K562 (cell line): ENCODE measurements around the gene LAMA3. TPM values are rescaled to one million over a fixed set of nuclear protein-coding genes. Genes with fewer than 3 reads are reported as not detected.

Source experiments
- ATAC-seq: fragments of 200-7000 bp; cut with Tn5 transposase; 3 replicates; pipeline ENCODE4 v1.9.1; 2020; ENCODE audit warnings: moderate library complexity
- BruUV-seq: library from RNA; stranded (reverse); fragments of 400-500 nt; replicated peaks from 2 replicates; lab custom pipeline; 2021; lab: Mats Ljungman, UMichigan
- CTCF ChIA-PET: fragments of 300-600 bp; formaldehyde crosslinking; extraction: SDS; loops from one replicate; lab custom pipeline; 2021; ENCODE audit warnings: low intra/inter-chr PET ratio; lab: Yijun Ruan, JAX
- POLR2A ChIA-PET: fragments of 300-600, 350-650 bp; sonication (Branson Sonifier 250); formaldehyde crosslinking; extraction: SDS; loops from one replicate; lab custom pipeline; 2021; ENCODE audit warnings: antibody characterized with exemption, inconsistent platforms; lab: Yijun Ruan, JAX
- DNase-seq, 4 experiments: peaks; one replicate each; pipeline versions ENCODE4 v3.0.0 to v3.0.0-alpha.2; 2011 to 2018; ENCODE audit warnings: low spot score in 3 of 4, mixed read lengths in 3 of 4; ENCODE audit errors: extremely low read depth in 1 of 4
- FAIRE-seq: peaks from 2 replicates; lab custom pipeline; 2011; peaks lifted over from hg19 to GRCh38; lab: Jason Lieb, UNC
- H2AFZ ChIP-seq: 2 replicates; pipeline ENCODE4 v1.6.0; 2011; ENCODE audit warnings: low read depth, low read length, control low read depth, inconsistent platforms
- H3K27ac ChIP-seq: fragments of 200-600 bp; 3 replicates; pipeline ENCODE4 v1.8.0; 2011; ENCODE audit warnings: low read depth, mild to moderate bottlenecking, control low read depth, inconsistent platforms, low read length, moderate library complexity, mixed read lengths; ENCODE audit errors: extremely low read depth
- H3K27me3 ChIP-seq, 2 experiments: fragments of 300-600 bp in 1 of 2; 2 replicates in 1 of 2; 3 replicates in 1 of 2; pipeline versions ENCODE4 v1.6.0 to v1.8.0; 2011; ENCODE audit warnings: inconsistent platforms in 2 of 2, low read length in 2 of 2, mild to moderate bottlenecking in 1 of 2, mixed read lengths in 1 of 2, moderate library complexity in 1 of 2; ENCODE audit not compliant: control insufficient read depth in 2 of 2, insufficient read depth in 2 of 2
- H3K36me3 ChIP-seq: fragments of 300-600 bp; 3 replicates; pipeline ENCODE4 v1.8.0; 2011; ENCODE audit warnings: mild to moderate bottlenecking, low read length, inconsistent platforms; ENCODE audit not compliant: control insufficient read depth, insufficient read depth
- H3K4me1 ChIP-seq, 2 experiments: fragments of 200-600 bp in 1 of 2; replicated peaks in 1 of 2; 2 replicates in 1 of 2; 3 replicates in 1 of 2; pipeline versions ENCODE4 v1.5.1 to v1.8.0; 2011; ENCODE audit warnings: inconsistent platforms in 2 of 2, low read length in 2 of 2, mild to moderate bottlenecking in 1 of 2, mixed read lengths in 1 of 2, moderate library complexity in 1 of 2; ENCODE audit not compliant: control insufficient read depth in 2 of 2, insufficient read depth in 2 of 2
- H3K4me2 ChIP-seq: 2 replicates; pipeline ENCODE4 v1.6.1; 2011; ENCODE audit warnings: low read length, control low read depth, inconsistent platforms, mixed read lengths; ENCODE audit not compliant: insufficient read depth
- H3K4me3 ChIP-seq: fragments of 200-600 bp; sonication (generic), shearing (Covaris generic); 2 replicates; pipeline ENCODE4 v1.5.1; 2016; ENCODE audit warnings: control low read depth, inconsistent platforms
- H3K79me2 ChIP-seq: fragments of 200-600 bp; 3 replicates; pipeline ENCODE4 v1.8.0; 2011; ENCODE audit warnings: low read length, inconsistent platforms; ENCODE audit not compliant: control insufficient read depth, insufficient read depth
- H3K9ac ChIP-seq, 2 experiments: 2 replicates each; pipeline versions ENCODE4 v1.6.0 to v1.6.1; 2011; ENCODE audit warnings: low read depth in 2 of 2, low read length in 2 of 2, control low read depth in 1 of 2, inconsistent platforms in 1 of 2, mild to moderate bottlenecking in 1 of 2, mixed read lengths in 1 of 2; ENCODE audit not compliant: insufficient read depth in 1 of 2
- H3K9me1 ChIP-seq: one replicate; pipeline ENCODE4 v1.6.0; 2011; ENCODE audit warnings: inconsistent platforms, mild to moderate bottlenecking, low read length, moderate library complexity; ENCODE audit not compliant: control insufficient read depth, insufficient read depth
- H3K9me3 ChIP-seq: replicated peaks from 2 replicates; pipeline ENCODE4 v1.5.1; 2011; ENCODE audit warnings: low read depth, low read length, inconsistent platforms; ENCODE audit not compliant: control insufficient read depth, insufficient read depth
- H4K20me1 ChIP-seq: replicated peaks from 2 replicates; pipeline ENCODE4 v1.6.1; 2011; ENCODE audit warnings: low read length, inconsistent platforms, mixed read lengths; ENCODE audit not compliant: control insufficient read depth, insufficient read depth
- BRF2 ChIP-seq: IDR thresholded peaks from 3 replicates; pipeline ENCODE4 v1.6.1; 2011; ENCODE audit warnings: borderline replicate concordance, mild to moderate bottlenecking; ENCODE audit not compliant: insufficient read length, insufficient read depth
- CBFA2T3 ChIP-seq: fragments of 450-650 bp; IDR thresholded peaks from 2 replicates; pipeline ENCODE4 v1.6.1; 2017
- NRF1 ChIP-seq, 2 experiments: fragments of 450-650 bp; IDR thresholded peaks in 1 of 2; conservative IDR thresholded peaks in 1 of 2; 2 replicates each; pipeline ENCODE4 v1.6.1; 2014; ENCODE audit warnings: mild to moderate bottlenecking in 2 of 2
- TAL1 ChIP-seq: fragments of 450-650 bp; IDR thresholded peaks from 2 replicates; pipeline ENCODE4 v1.6.1; 2016; ENCODE audit warnings: mild to moderate bottlenecking
- ZNF707 ChIP-seq: fragments of 250-450 bp; sonication (Bioruptor Pico); conservative IDR thresholded peaks from 2 replicates; pipeline ENCODE4 v1.8.0; 2022; ENCODE audit warnings: inconsistent platforms, mild to moderate bottlenecking, moderate library complexity
- WGBS: fragments of 100-300 bp; shearing (Covaris generic); methylation state at CpG from one replicate; pipeline ENCODE4 v1.1.6; 2016; ENCODE audit warnings: low coverage, mixed read lengths; ENCODE audit not compliant: insufficient coverage; ENCODE audit errors: missing lambda C conversion rate; 5-methylcytosine and 5-hydroxymethylcytosine counted together
- in situ Hi-C: fragments of 300-500 bp; cut with MboI; formaldehyde crosslinking; loops from 4 replicates; pipeline ENCODE4 v1.15.0; 2018; ENCODE audit warnings: inconsistent platforms, mixed read lengths
- intact Hi-C: fragments of 100-400 bp; cut with micrococcal nuclease; formaldehyde crosslinking; loops from 2 replicates; pipeline ENCODE4 v1.14.2; 2022
- polyA plus RNA-seq, 8 experiments: library from polyadenylated mRNA; depleted of rRNA in 4 of 8; stranded (reverse) in 5 of 8; unstranded in 3 of 8; fragments of >200 nt; fragmentation: Nextera tagmentation in 2 of 8; fragmentation: Illumina TruSeq in 1 of 8; extraction: Ambion mirVana in 2 of 8; extraction: Trizol in 1 of 8; gene quantifications; 2 replicates each; pipeline versions ENCODE4 v1.2.1 to v1.2.3, GENCODE V29; 2011 to 2014; ENCODE audit warnings: inconsistent platforms in 1 of 8, missing spikeins in 1 of 8
- total RNA-seq, 7 experiments: library from RNA; depleted of rRNA in 6 of 7; stranded (reverse); fragments of >200 nt in 6 of 7; fragmentation: Illumina TruSeq in 2 of 7; extraction: Trizol in 2 of 7; gene quantifications; 2 replicates each; pipeline versions ENCODE4 v1.2.1 to v1.2.3, GENCODE V29; 2011 to 2021; ENCODE audit warnings: low replicate concordance in 1 of 7

The LAMA3 gene
- total and polyA plus RNA-seq, 9 of the 15 experiments (the other 6 are each of a cell fraction or from before 2014, with no cell fraction given) = 0.07 TPM; not detected in 8

GRCh38 chr18:23832911-23833310 lies 143.7 kb downstream of the LAMA3 start:
- Histone ChIP-seq H3K27me3 (no peaks in the 10 kb centered on the region; a peak in 1 of 5 replicates), H3K79me2 (no peaks in the 10 kb centered on the region), H2AFZ (no peak overlapping the region), H4K20me1 (no peaks in the 10 kb centered on the region), H3K27ac (no peak overlapping the region), H3K9ac (no peak overlapping the region), H3K36me3 (no peaks in the 10 kb centered on the region), H3K4me2 (no peak overlapping the region), H3K9me3 (no peaks in the 10 kb centered on the region), H3K9me1 (no peaks in the 10 kb centered on the region), H3K4me3 (no peak overlapping the region), H3K4me1 (no peaks in the 10 kb centered on the region)
- in situ Hi-C loops (no loop called here), intact Hi-C loops (no loop called here)
- POLR2A ChIA-PET = no interaction called here
- no TSS peak for BruUV-seq
- FAIRE-seq (no peak), DNase-seq (no peak), ATAC-seq (no peak)
- TF ChIP-seq TAL1 (no peak), CBFA2T3 (0 out of 2 replicates have a peak, but pooled peaks have one; percentile 14)
- CTCF ChIA-PET = no interaction called here
- WGBS = 0% methylated on average over 3 of the region's 3 CpGs

GRCh38 chr18:23833714-23834113 lies 144.5 kb downstream of the LAMA3 start:
- Histone ChIP-seq H3K9me3 (no peaks in the 10 kb centered on the region), H3K9me1 (no peaks in the 10 kb centered on the region), H3K27me3 (no peaks in the 10 kb centered on the region; a peak in 1 of 5 replicates), H3K27ac (no peak overlapping the region), H3K9ac (no peak overlapping the region), H3K4me3 (no peak overlapping the region), H3K4me2 (no peak overlapping the region), H3K4me1 (no peaks in the 10 kb centered on the region), H4K20me1 (no peaks in the 10 kb centered on the region), H3K79me2 (no peaks in the 10 kb centered on the region), H2AFZ (no peak overlapping the region), H3K36me3 (no peaks in the 10 kb centered on the region)
- no TSS peak for BruUV-seq
- POLR2A ChIA-PET = no interaction called here
- ATAC-seq = no peak
- WGBS = 0% methylated on average over 6 of the region's 6 CpGs
- in situ Hi-C loops = no loop called here
- CTCF ChIA-PET = no interaction called here
- DNase-seq = no peak
- intact Hi-C loops = no loop called here
- no peak for FAIRE-seq
- TF ChIP-seq NRF1 (conservative IDR thresholded peaks at IDR 0.05 in 1 of 2, IDR thresholded peaks at IDR 0.05 in 1 of 2) (0 out of 4 replicates have a peak, but pooled peaks of 1 of the 2 experiments have one; percentile 18), ZNF707 (no peak), BRF2 (no peak)
